Right lobe of liver (tissue), 6 donors: Measurements from ENCODE around the gene CYB5R3. TPM values are rescaled to one million over a fixed set of nuclear protein-coding genes. Genes with fewer than 3 reads are reported as not detected.

Source experiments
- ATAC-seq, 4 donors: fragments of 200-7000 bp; cut with Tn5 transposase; one replicate each; pipeline ENCODE4 v1.9.1; 2020; ENCODE audit warnings: mild to moderate bottlenecking in 4 of 4, moderate library complexity in 4 of 4
- DNase-seq, 3 donors: peaks; one replicate each; pipeline ENCODE4 v3.0.0-alpha.2; 2020
- H3K27ac ChIP-seq, 3 donors: fragments of 200-600 bp; one replicate each; pipeline ENCODE4 v1.8.0; 2022
- H3K27me3 ChIP-seq, 2 donors: fragments of 200-600 bp; one replicate each; pipeline ENCODE4 v1.8.0; 2022
- H3K36me3 ChIP-seq, 4 donors: fragments of 200-600 bp; sonication (generic) in 1 of 4; one replicate each; pipeline versions ENCODE4 v1.5.1 to v1.8.0; 2017 to 2022; ENCODE audit warnings: control low read depth in 1 of 4
- H3K4me1 ChIP-seq, 4 donors: fragments of 200-600 bp; sonication (generic) in 1 of 4; one replicate each; pipeline versions ENCODE4 v1.5.1 to v1.8.0; 2017 to 2022; ENCODE audit warnings: control low read depth in 1 of 4
- H3K4me3 ChIP-seq, 3 donors: fragments of 200-600 bp; one replicate each; pipeline ENCODE4 v1.8.0; 2022
- H3K9me3 ChIP-seq, 4 donors: fragments of 200-600 bp; sonication (generic) in 1 of 4; one replicate each; pipeline versions ENCODE4 v1.5.1 to v1.8.0; 2017 to 2022; ENCODE audit warnings: control low read depth in 1 of 4
- POLR2A ChIP-seq: fragments of 450-650 bp; IDR thresholded peaks from one replicate; pipeline ENCODE4 v1.6.1; 2017; ENCODE audit warnings: antibody characterized with exemption, mild to moderate bottlenecking
- WGBS: methylation state at CpG from one replicate; pipeline ENCODE4 v1.1.6; 2018; ENCODE audit warnings: low coverage, low lambda C conversion rate; ENCODE audit not compliant: insufficient coverage; ENCODE audit errors: missing lambda C conversion rate; 5-methylcytosine and 5-hydroxymethylcytosine counted together
- intact Hi-C, 2 donors: fragments of 100-400 bp; cut with DNase I; formaldehyde crosslinking; loops; one replicate each; pipeline versions ENCODE4 v1.11.2 to v1.14.1; 2022
- long read RNA-seq: library from polyadenylated mRNA; unstranded; transcript quantifications from one replicate; pipeline ENCODE4 v2.0.0, GENCODE V29; 2019
- total RNA-seq, 6 experiments: library from RNA; depleted of rRNA in 2 of 6; stranded (reverse); fragments of >200 nt in 2 of 6; fragmentation: NEBNext Ultra II Directional in 3 of 6; extraction: Animal tissue kit (Norgen Biotek cat#: 25700) in 3 of 6; gene quantifications; one replicate each; pipeline versions ENCODE4 v1.1.0 to v1.2.4, GENCODE V29; 2016 to 2023
- TF ChIP-seq, protein P1 (sequence below), 4 donors: fragments of 200-600 bp in 3 of 4; fragments of 450-650 bp in 1 of 4; IDR thresholded peaks; one replicate each; pipeline versions ENCODE4 v1.5.1 to v1.8.0; 2016 to 2022; ENCODE audit warnings: antibody characterized with exemption in 4 of 4, mild to moderate bottlenecking in 2 of 4
- donor health status: DM: no; HTN: yes; CAD: no.
- donor health status: DM: no; HTN: no; CAD: no.
- donor health status: DM: no; HTN: no; CAD: no.
- donor health status: DM: no; HTN: yes; CAD: no.
- donor health status: DM: no; HTN: yes; CAD: no.

The CYB5R3 gene
- 100 to 1,000 TPM; 146 to 211 (median 170) TPM for total RNA-seq
- long read RNA-seq, transcript CYB5R3-201 (9 exons, 2,124 nt): major isoform, 16 of 35 reads
- long read RNA-seq, partial matches to known transcripts: 2 of 35 reads
- long read RNA-seq, other reads (novel, unspliced or antisense): 16 of 35 reads

DNA sequence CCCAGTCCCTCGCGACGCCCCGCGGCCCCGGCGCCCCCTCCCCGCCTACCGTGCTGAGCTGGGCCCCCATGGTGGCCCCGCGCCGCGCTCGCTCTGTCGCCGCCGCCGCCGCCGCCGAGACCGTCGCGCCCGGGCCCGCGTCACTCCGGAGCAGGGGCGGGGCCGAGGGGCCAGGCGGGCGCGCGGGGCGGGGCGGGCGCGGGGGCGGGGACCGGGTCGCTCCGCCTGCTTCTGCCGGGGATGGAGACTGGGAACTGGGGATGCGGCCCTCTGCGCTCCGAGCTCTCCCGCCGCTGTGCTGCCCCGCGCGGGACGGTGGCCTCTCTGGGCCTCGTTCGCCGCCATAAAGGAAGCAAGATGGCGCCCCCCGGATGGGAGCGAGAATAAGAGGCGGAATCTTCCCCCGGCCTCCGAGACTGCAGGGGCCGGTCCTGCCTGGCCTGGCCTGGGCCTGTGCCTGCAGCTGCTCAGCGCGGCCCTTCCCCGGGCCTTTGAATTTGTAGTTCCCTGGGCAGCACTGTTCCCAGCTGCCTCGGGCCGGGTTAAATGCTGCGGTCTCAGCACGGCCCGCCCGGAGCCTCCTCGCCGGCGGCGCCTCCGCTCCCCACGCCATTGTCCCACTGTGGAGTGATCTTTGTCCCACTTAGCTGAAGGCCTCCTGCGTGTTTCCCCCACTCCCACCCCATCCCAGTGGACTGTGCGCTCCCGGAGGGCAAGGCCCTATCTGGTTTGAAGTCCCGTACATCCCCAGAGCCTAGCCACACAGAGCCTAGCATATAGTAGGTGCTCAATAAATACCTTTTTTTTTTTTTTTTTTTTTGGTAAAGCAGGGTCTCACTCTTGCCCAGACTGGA lies at the start of gene CYB5R3:
TSS of gene CYB5R3 (minus strand) at position 147 of the 854 bp plus-strand sequence. CDS start at position 70, 77 bp downstream.
- 62% methylated on average over 3 of the region's 81 CpGs for WGBS
- no peaks in the 10 kb centered on the region for H3K36me3 ChIP-seq
- no peaks in the 10 kb centered on the region for H3K9me3 ChIP-seq
- ATAC-seq (peak; percentile 47 to 69 (median 62)), DNase-seq (peak; percentile 84 to 88 (median 87))
- no peak for TF ChIP-seq POLR2A
- TF ChIP-seq, protein P1, sequence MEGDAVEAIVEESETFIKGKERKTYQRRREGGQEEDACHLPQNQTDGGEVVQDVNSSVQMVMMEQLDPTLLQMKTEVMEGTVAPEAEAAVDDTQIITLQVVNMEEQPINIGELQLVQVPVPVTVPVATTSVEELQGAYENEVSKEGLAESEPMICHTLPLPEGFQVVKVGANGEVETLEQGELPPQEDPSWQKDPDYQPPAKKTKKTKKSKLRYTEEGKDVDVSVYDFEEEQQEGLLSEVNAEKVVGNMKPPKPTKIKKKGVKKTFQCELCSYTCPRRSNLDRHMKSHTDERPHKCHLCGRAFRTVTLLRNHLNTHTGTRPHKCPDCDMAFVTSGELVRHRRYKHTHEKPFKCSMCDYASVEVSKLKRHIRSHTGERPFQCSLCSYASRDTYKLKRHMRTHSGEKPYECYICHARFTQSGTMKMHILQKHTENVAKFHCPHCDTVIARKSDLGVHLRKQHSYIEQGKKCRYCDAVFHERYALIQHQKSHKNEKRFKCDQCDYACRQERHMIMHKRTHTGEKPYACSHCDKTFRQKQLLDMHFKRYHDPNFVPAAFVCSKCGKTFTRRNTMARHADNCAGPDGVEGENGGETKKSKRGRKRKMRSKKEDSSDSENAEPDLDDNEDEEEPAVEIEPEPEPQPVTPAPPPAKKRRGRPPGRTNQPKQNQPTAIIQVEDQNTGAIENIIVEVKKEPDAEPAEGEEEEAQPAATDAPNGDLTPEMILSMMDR (IDR thresholded peaks at IDR 0.05): no peak
- no peaks in the 10 kb centered on the region for H3K27me3 ChIP-seq
- intact Hi-C loops: no loop called here
- H3K4me1 ChIP-seq: peaks cover 0 to 67% (median 24%) of the 10 kb centered on the region in 4 donors
- H3K27ac ChIP-seq: peak within 1 kb of the TSS; percentile 74 to 96 (median 91)
- H3K4me3 ChIP-seq: peak within 1 kb of the TSS; percentile 67 to 96 (median 95)

GRCh38 chr22:42697542-42698013 lies 48.4 kb upstream of the CYB5R3 start:
- no peaks in the 10 kb centered on the region for H3K9me3 ChIP-seq
- no peaks in the 10 kb centered on the region for H3K27me3 ChIP-seq
- H3K36me3 ChIP-seq: no peaks in the 10 kb centered on the region
- WGBS: 86% methylated on average over 6 of the region's 16 CpGs
- DNase-seq (peak in 1 of 3 donors; percentile 68), ATAC-seq (peak; percentile 18 to 84 (median 46))
- no peak overlapping the region for H3K27ac ChIP-seq
- H3K4me3 ChIP-seq: no peak overlapping the region
- TF ChIP-seq POLR2A: no peak
- TF ChIP-seq, protein P1 (IDR thresholded peaks at IDR 0.05): no peak
- intact Hi-C loops: no loop called here
- H3K4me1 ChIP-seq: no peaks in the 10 kb centered on the region

- Histone ChIP-seq H3K36me3 (no peaks in the 10 kb centered on the region), H3K27me3 (no peaks in the 10 kb centered on the region), H3K27ac (no peak overlapping the region), H3K9me3 (no peaks in the 10 kb centered on the region), H3K4me1 (no peaks in the 10 kb centered on the region), H3K4me3 (no peak overlapping the region)
- whole genome bisulfite sequencing: 72% methylated on average over 4 of the region's 10 CpGs
- DNase-seq: no peak
- intact Hi-C loops: no loop called here
- ATAC-seq: no peak
- TF ChIP-seq POLR2A: no peak
- TF ChIP-seq, protein P1 (IDR thresholded peaks at IDR 0.05): no peak
Observed at GRCh38 chr22:42696331-42696967, 47.3 kb upstream of the CYB5R3 start.

DNA sequence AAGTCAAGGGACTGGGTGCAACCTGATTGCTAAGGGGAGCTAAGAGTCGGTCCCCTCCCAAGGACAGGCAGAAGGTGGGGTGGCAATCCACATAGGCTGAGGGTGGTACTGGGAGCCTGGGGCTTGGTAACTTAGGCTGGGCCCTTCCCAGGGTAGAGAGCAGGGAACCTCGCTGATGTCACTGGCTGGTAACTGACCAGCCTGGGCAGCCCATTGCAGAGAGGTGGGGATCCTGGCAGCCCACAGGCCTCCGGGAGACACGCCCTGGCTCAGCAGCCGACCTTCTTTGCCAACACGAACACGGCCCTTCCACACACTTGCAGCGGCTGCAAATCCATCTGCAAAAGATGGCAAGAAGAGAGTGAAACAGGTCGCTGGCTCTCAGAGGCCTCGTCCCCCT lies 46.1 kb upstream of the CYB5R3 start:
- H3K36me3 ChIP-seq: no peaks in the 10 kb centered on the region
- DNase-seq: no peak
- no peaks in the 10 kb centered on the region for H3K9me3 ChIP-seq
- TF ChIP-seq, protein P1 (IDR thresholded peaks at IDR 0.05): no peak
- no peak overlapping the region for H3K4me3 ChIP-seq
- H3K27ac ChIP-seq: no peak overlapping the region
- H3K4me1 ChIP-seq: no peaks in the 10 kb centered on the region
- no peaks in the 10 kb centered on the region for H3K27me3 ChIP-seq
- WGBS: 80% methylated on average over 1 of the region's 10 CpGs
- ATAC-seq: no peak
- intact Hi-C loops: no loop called here
